NK-92 (cell line): ENCODE measurements around the gene RFX8.

Experiments
- DNase-seq: peaks from one replicate; lab custom pipeline; 2025; ENCODE audit not compliant: unreplicated experiment; lab: John Stamatoyannopoulos, UW

RFX8 gene

DNA sequence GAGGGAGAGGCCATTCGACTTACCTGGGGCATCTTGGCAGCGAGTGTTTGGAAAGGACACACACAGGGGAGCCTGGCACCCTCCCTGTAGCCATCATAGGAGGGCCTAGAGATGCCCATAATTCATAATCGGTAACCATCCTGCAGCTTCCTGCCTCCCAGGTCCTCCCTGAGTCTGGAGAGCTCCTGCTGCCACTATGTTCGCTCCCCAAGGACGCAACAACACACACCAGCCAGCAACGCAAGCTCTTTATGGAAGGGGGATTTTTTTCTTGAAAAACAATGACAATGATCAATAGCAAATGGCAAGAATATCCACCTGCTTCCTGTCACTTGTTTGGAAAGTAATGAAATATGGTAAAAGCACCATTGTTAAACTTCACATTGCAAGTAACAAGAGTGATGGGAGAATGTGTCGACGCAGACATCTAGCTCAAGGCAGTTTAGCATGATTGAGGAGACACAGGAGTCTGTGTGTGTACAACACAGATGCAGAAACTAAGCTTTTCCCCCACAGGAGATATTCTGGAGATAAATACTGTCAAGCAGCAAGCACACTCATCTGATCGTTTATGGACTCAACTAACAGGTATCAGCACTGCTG lies 62.7 kb downstream of the RFX8 start:
- no peak for DNase-seq

DNA sequence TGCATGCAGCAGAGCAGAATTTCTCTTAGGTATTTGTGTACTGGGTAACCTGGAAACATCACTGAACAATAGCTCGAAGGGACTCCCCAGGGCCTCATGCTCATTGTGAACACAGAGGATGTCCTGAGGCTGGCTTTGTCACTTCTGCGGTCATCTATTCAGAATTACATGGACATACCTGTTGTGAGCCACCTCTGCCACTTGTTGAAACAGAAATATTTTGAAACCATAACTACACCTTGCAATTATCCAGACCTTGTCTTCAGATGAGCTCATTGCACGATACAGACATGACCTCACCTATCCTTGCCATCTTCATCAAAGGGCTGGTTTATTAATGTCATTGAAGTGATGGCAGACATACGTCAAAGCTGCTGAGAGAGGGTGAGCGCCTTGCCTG lies 64.2 kb downstream of the RFX8 start:
- no peak for DNase-seq

DNA sequence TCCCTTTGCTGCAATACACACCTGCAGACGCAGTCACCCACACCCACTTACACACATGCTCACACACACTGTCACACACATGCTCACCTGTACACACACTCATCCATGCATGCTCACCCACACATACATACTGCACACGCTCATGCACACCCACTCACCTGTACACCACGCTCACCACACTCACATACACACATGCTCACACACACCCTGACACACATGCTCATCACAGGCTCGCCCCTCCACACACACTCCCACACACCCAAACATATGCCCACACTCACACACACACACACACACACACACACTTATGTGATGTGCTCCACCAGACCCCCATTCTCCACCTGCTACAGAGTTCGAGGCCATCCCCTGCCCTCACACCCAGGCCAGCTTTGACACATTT lies 64.8 kb downstream of the RFX8 start:
- DNase-seq, result no peak

DNA sequence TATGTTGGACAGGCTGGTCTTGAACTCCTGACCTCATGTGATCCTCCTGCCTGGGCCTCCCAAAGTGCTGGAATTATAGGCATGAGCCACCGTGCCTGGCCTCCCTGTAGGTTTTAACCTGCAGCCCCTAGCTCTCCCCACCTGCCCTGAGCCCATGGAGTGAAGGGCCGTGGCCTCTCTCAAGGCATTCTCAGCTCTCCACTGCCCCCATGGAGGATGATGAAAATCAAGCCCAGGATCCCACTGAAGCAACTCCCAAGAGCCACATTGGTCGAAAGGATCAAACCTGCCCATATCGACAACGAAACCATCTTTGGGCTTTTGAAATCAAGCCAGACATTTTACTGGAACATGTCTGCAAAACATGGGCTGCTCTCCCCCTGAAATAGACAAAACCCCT lies 65.2 kb downstream of the RFX8 start:
- DNase-seq, result no peak

DNA sequence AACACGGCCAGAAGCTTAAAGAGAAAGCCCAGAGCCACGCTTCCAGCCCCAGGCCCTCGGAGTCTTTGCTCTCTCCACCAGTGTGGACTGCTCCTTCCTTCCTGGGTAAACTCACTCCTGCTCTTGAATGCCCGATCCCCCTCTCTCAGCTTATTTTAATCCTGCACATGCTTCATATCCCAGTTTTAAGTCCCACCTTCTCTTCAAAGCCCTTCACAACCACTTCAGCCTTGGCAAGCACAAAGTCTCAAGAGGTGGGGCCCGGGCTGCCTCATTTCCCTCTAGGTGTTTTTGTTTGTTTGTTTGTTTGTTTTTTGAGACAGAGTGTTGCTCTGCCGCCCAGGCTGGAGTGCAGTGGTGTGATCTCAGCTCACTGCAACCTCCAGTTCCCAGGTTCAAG lies 66.0 kb downstream of the RFX8 start:
- no peak for DNase-seq

DNA sequence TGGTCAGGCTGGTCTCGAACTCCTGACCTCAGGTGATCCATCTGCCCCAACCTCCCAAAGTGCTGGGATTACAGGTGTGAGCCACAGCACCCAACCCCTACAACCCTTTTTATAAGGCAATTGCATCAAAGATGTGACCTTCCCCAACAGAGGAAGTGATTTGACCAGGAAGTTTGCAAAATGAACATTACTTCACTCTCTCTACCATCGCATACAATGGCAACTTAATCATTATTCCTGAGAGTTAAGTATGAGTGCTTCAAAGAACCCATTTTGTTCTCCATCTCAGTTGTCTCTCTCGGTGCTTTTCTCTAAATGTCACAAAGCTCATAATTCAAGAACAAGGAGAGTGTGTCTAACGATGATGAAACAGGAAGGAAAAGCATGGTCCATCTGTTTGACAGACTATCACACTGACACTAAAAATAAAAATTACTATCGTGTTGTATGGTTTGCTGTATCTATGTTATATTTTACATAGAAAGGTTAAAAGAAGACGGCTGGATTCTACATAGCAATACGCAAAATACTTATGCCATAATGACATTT lies 69.5 kb downstream of the RFX8 start:
- no peak for DNase-seq

DNA sequence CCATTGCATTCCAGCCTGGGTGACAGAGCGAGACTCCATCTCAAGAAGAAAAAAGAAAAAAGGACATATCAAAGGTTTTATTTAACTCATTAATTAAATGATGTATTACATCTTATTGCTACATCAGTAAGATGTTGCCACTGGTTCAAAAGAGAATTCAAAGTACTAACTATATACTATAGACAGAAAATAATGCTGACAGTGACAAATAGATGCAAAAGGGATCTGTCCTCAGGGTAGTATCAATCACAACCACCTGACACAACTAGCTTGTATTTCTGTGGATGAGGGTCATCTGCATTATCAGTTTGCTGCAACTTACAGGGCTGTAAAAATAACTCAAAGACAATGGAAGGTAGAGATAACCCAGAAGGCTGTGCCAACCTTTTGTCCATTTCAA lies 71.2 kb downstream of the RFX8 start:
- no peak for DNase-seq

DNA sequence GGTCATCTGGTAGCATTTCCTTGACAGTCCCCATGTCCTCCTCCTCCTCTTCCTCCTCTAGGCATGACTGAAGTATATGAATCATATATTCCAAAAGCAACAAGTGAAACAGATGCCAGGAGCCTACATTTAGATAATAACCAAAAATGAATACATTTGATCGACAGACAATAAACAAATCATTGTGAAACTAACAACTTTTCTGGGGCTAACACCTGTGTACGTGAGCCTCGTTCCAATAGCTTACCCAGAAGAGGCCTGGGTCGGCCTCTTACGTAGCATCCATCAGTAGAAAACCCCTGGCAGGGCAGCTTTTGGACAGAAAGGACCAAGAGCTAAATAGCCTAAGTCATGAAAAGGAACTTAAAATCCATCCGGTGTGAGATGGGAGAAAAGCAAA lies 72.3 kb downstream of the RFX8 start:
- DNase-seq, result no peak

DNA sequence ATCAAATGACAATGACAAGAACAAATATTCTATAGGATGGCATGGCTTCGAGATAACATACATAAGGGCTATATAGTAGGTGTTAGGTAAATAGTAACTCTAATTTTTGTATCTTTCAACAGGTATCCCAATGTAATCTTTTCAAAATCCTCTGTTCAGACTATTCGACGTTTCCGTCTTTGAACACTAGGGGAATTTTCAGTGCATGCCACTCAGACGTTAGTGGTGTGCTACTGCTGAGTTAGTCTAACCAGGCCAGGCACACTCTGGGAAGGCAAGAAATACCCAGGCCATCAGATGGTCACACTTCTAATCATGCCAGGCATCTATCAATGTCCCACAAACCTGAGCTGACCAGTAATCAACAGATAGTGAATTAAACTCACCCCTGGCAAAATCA lies 73.0 kb downstream of the RFX8 start:
- no peak for DNase-seq

DNA sequence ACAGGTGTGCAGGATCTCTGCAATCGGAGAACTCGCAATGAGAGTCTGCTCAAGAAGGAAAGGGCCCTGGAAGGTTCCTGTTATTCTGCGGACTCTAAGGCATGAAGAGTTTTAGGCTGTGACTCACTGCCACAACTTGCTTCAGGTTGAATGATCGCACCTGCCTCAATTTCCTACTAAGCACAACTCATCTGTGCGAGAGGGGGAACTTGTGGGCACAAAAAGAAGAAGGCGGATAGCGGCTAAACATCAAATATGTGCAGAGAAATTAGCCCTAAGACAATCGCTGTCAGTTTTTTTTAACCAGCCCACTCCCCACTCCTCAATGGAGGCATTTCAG lies 73.6 kb downstream of the RFX8 start:
- no peak for DNase-seq

DNA sequence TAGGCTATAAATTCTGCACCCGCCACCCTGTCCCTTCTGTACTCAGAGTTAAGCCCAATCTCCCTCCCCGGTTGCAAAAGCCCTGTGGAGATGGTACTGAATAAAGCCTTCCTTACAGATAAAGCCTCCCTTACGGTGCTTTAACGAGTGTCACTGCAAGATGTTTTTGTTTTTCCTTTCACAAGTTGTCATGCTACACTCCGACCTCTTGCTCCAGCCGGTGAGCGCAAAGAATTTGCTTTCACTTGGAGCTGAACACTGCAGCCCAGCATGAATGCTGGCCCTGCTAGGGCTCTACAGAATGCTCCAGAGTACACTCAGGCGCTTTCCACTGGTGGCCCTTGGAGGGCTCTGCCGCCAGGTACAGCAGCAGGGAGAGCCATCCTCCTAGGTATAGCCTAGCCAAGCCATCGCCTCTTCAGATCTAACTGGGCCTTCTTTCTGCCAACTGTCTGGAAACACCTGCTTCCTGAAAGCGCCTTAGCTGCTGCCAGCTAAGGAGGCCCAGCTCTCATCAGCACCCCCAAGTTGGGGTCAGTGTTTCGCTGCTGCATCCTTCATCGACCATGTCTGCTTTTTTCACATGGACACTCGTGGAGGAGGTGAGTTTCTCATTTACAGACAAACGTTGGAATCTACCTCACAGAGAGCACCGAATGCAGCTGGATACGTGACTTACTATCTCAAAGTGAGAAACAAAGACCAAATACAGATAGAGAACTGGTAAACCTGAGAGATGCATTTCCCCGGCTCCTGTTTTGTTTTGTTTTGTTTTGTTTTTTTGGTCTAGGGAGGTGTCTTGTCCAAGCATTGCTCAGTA lies 74.2 kb downstream of the RFX8 start:
- DNase-seq, result no peak

DNA sequence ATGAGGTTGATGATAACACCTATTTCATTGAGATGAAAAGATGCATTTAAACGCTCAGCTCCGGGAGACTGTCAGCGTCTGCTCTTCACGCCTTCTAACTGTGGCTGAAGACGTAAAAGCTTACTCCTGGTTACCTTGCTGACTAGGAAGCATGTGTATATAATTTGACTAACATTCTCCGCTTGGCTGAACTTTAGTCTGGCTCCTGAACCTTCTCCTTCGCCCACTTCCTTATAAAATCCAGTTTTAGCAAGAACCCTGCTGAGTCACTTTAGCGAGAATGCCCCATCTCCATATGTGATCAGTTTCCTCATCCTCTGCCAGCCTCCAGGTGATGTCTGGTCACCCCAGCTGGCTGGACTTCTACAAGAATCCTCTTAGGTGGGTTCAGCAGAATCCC lies 74.9 kb downstream of the RFX8 start:
- no peak for DNase-seq

DNA sequence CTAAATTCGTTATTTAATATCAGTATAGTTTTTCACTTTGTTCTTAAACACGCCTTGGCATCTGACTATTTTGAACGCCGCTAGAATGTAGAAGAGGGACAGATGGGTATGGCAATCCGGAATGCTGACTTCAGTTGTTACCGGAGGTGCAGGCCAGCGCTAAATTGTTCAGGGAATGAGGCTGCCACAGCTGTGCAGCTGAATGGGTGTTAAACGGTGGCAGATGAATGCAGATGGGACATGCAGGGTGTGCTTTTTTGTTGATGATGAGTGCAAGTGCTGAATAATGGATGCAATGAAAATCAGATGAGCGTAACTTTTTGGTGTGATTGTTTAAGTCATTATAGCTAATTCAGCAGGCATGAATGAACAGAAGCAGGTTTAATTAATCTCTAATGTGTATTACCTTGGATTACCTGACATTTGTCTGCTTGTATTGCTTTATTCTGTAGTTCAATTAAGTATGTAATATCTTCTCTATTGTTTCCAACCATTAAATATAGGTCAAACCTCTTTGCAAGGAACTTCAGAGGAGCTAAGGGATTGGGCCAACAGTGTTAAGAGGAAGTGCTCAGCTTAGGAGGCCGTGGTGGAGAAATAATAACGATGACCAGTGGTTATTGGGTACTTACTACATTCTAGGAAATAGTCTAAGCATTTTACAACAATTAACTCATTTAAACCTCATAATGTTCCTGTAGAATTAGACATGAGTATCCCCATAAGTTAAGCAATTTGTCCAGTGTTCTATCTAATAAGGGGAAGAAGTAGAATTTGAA lies 75.7 kb downstream of the RFX8 start:
- DNase-seq, result no peak

DNA sequence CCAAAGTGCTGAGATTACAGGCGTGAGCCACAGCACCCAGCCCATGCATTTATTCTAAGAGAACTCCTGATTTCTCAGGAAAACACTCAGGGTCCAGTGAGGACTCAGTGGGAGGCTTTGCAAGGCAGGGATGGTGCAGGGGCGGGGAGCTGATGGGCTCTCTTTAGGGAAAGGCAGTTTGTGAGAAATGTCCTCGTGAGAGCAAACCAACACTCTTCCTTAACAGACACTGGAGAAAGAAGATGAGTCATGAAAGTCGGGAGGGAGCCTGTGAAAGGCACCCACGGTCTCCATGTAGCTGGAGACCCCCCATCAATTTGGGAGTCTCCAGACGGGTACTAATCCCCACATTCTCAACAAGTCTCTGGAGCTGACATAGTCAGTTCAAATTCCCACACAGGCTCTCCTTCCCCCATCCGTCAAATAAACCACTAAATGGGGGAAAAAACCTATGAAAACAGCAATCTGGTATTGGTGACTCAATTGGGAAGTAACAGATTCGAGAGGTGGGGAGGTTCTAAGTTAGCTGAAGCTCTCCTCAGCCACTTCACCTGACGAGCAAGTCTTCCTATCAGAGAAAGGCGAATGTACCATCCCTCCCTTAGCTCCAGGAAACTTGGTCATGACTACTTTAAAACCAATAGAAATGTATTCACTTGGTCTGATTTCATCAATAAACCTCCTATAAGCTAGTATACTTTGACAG lies 76.6 kb downstream of the RFX8 start:
- DNase-seq, result no peak

DNA sequence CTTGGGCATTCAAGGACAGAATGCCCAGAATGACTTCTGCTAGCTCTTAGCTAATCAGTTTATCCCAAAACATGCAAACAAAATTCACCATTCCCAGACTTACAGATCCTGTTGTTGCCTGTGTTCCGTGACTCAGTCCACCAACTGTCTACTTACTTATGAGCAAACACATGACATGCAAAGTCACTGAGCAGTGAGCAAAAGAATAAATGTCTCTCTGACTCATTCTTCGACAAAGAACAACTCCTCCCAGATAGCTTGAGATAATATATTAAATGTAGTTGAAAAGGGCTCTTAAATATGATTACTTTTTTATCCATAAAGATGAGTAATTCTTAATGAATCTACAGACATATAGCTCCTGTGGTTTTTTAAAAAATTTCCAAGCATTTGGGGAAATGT lies 78.6 kb downstream of the RFX8 start:
- no peak for DNase-seq

DNA sequence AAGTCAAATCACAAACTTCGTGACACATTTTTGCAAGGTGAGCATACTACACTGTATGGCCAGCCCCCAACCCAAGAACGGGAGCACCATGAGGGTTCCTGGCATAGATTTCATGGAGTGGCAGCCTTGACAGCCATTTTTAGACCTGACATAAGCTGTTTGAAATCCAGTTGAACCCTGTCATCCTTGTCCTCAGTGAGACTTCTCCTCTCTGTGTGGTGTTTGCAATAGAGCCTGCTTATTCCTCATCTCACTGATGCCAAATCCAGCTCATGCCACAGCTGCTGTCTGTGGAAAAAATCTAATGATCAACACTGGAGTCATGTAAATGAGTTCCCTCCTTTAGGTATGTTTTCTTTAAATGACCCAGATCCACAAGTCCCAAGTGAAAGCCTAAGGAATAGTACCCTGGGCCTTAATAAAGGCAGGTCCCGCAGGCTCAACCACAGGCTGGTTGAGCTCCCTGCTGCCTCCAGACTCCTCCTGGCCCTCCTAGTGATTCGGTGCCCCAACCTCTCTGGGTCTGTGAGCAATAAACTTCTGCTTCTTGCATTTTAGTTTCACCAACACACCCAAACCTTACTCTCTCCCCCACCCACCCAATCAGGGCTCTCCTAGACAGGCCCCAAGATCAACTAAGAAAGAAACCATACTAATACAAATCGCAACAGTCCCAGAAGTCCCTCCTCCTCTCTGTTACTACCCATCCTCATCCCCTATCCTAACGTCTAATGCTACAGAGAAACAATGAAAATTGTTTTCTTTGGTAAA lies 79.2 kb downstream of the RFX8 start:
- DNase-seq, result no peak

DNA sequence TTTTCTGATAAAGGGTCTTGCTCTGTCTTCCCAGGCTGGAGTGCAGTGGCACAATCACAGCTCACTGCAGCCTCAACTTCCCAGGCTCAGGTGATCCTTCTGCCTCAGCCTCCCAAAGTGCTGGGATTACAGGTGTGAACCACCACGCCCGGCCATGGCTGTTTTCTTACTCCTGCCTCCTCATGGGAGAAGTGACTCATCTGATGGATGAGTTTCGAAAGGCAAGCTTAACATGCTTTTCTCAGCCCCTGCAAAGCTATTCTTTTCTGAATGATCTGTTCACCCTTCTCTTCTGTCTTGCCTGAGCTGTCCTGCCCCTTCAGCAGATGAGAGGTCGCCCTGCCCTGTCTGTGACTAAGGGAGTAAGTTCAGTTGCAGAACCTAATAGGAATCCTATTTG lies 86.7 kb downstream of the RFX8 start:
- DNase-seq, result no peak

DNA sequence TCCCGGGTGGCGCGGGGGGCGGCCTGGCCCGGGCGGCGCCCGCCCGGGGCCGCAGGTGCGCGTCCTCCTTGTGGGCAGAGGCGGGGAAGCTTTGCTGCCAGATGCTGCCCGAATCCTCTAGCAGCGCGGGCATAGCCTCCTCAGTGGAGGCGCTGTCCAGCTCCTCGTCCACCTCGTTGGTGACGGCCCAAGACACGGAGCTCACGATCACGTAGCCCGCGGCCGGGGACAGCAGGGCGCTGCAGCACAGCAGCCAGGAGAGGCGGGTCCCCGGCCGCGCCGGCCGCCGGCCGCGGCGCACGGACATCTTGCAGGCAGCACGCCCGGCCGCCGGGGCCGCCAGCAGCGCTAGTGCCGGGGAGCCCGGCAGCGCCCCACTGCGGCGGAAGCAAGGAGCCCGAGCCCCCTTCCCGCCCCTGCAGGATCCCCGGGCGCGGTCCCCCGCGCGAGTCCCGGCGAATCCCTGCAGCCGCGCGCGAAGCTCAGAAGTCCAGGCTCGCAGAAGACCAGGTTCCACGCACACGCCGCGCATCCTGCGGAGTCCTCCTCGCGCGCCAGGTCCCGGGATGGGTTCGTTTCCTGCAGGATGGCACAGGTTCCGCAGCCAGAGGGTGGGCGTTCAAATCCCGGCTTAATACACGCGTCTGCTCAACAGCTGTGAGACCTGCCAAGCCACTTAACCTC lies 87.6 kb downstream of the RFX8 start, which contains the start of gene CREG2:
Gene CREG2, minus strand, starts transcription at position 353 of the 684 bp plus-strand sequence. Its CDS starts 46 bp downstream, at position 307.
- no peak for DNase-seq

DNA sequence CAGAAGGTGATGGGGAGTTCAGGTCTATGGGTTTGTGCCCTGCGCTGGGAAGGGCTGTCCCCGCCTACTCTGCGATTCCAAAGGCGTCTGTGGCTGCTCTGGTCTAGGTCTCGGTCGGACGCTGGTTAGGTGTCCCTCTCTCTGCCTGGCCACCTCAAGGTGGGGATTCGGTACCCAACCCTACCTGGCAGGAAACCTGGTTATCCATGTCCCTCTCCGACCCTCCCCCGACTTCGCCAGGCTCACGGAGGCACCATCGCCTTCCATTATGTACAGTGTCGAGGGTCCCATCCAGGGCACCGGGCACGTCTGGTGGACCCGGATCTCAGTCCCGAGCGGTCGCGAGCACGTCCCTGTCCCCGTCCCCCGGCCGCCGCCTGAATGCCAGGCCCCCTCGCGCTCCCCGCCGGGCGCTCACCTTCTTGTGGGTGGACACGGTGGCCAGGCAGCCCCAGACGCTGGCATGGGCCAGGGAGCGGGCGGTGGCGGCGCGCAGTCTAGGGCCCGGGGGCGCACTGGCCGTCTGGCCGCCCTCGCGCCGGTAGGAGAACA lies 88.2 kb downstream of the RFX8 start:
- no peak for DNase-seq
